ENCODE results near the gene WDR64. TPM values are rescaled to one million over a fixed set of nuclear protein-coding genes. Genes with fewer than 3 reads are reported as not detected.

The WDR64 gene
- not detected for total RNA-seq

- no peak for DNase-seq (ENCODE audit: low spot score)
Observed at GRCh38 chr1:241652012-241652411, at the start of gene WDR64. TSS of gene WDR64 (plus strand) at chr1:241652281. CDS start at chr1:241652485, 204 bp downstream.

GRCh38 chr1:241603731-241604245 lies 48.3 kb upstream of the WDR64 start:
- DNase-seq (ENCODE audit: low spot score) = no peak

- DNase-seq (ENCODE audit: low spot score) = no peak
Observed at GRCh38 chr1:241605146-241605805, 46.8 kb upstream of the WDR64 start.

- DNase-seq (ENCODE audit: low spot score) = no peak
Observed at GRCh38 chr1:241606544-241606943, 45.5 kb upstream of the WDR64 start.

GRCh38 chr1:241607497-241607896 lies 44.6 kb upstream of the WDR64 start:
- no peak for DNase-seq (ENCODE audit: low spot score)

- no peak for DNase-seq (ENCODE audit: low spot score)
Observed at GRCh38 chr1:241608379-241609033, 43.6 kb upstream of the WDR64 start.

- no peak for DNase-seq (ENCODE audit: low spot score)
Observed at GRCh38 chr1:241610056-241610815, 41.8 kb upstream of the WDR64 start.

- no peak for DNase-seq (ENCODE audit: low spot score)
Observed at GRCh38 chr1:241611063-241611462, 41.0 kb upstream of the WDR64 start.

GRCh38 chr1:241611736-241612135 lies 40.3 kb upstream of the WDR64 start:
- no peak for DNase-seq (ENCODE audit: low spot score)

- DNase-seq (ENCODE audit: low spot score) = no peak
Observed at GRCh38 chr1:241612533-241613477, 39.3 kb upstream of the WDR64 start.

GRCh38 chr1:241614144-241614543 lies 37.9 kb upstream of the WDR64 start:
- DNase-seq (ENCODE audit: low spot score) = no peak

GRCh38 chr1:241614572-241614971 lies 37.5 kb upstream of the WDR64 start:
- no peak for DNase-seq (ENCODE audit: low spot score)

GRCh38 chr1:241615043-241615974 lies 36.8 kb upstream of the WDR64 start:
- DNase-seq (ENCODE audit: low spot score) = no peak

GRCh38 chr1:241617426-241617825 lies 34.7 kb upstream of the WDR64 start:
- DNase-seq (ENCODE audit: low spot score) = no peak

- no peak for DNase-seq (ENCODE audit: low spot score)
Observed at GRCh38 chr1:241622669-241623068, 29.4 kb upstream of the WDR64 start.

GRCh38 chr1:241624935-241625334 lies 27.1 kb upstream of the WDR64 start:
- DNase-seq (ENCODE audit: low spot score) = no peak

- no peak for DNase-seq (ENCODE audit: low spot score)
Observed at GRCh38 chr1:241627453-241628259, 24.4 kb upstream of the WDR64 start.

GRCh38 chr1:241630005-241630404 lies 22.1 kb upstream of the WDR64 start:
- no peak for DNase-seq (ENCODE audit: low spot score)

GRCh38 chr1:241630476-241630875 lies 21.6 kb upstream of the WDR64 start:
- DNase-seq (ENCODE audit: low spot score) = no peak
